HepG2 (cell line): Measurements from ENCODE around the gene E2F1. TPM values are rescaled to one million over a fixed set of nuclear protein-coding genes. Genes with fewer than 3 reads are reported as not detected.
A peak's percentile ranks its signal among the peaks of the same experiment; 100 is the strongest.

Source experiments
- ARNT ChIP-seq: fragments of 450-650 bp; IDR thresholded peaks from 2 replicates; pipeline ENCODE4 v1.6.1; 2017
- FOXO1 ChIP-seq: sonication (generic); formaldehyde crosslinking; IDR thresholded peaks from 2 replicates; pipeline ENCODE4 v1.4.0; 2020; ENCODE audit warnings: missing genetic modification reagents
- HDAC1 ChIP-seq: sonication (generic); formaldehyde crosslinking; IDR thresholded peaks from 2 replicates; pipeline ENCODE4 v1.5.1; 2020; ENCODE audit warnings: mild to moderate bottlenecking, missing genetic modification reagents
- KDM4B ChIP-seq: sonication (generic); formaldehyde crosslinking; IDR thresholded peaks from 2 replicates; pipeline ENCODE4 v1.4.0; 2020; ENCODE audit warnings: missing genetic modification reagents
- KLF15 ChIP-seq: sonication (generic); formaldehyde crosslinking; IDR thresholded peaks from 2 replicates; pipeline ENCODE4 v1.8.1; 2023; ENCODE audit warnings: borderline replicate concordance, mild to moderate bottlenecking, inconsistent platforms, missing genetic modification reagents, mixed read lengths
- MAF1 ChIP-seq: sonication (generic); formaldehyde crosslinking; IDR thresholded peaks from 2 replicates; pipeline ENCODE4 v1.5.0; 2020; ENCODE audit warnings: missing genetic modification reagents, borderline replicate concordance
- MTA1 ChIP-seq: sonication (generic); formaldehyde crosslinking; IDR thresholded peaks from 2 replicates; pipeline ENCODE4 v1.4.0; 2020; ENCODE audit warnings: missing genetic modification reagents, mild to moderate bottlenecking, borderline replicate concordance
- NFYB ChIP-seq: sonication (generic); formaldehyde crosslinking; IDR thresholded peaks from 2 replicates; pipeline ENCODE4 v1.4.0; 2020; ENCODE audit warnings: missing genetic modification reagents
- TGIF2 ChIP-seq: IDR thresholded peaks from 2 replicates; pipeline ENCODE4 v1.6.1; 2016; ENCODE audit warnings: control low read depth, missing compliant biosample characterization
- WIZ ChIP-seq: sonication (generic); formaldehyde crosslinking; IDR thresholded peaks from 2 replicates; pipeline ENCODE4 v1.5.1; 2020; ENCODE audit warnings: mild to moderate bottlenecking, missing genetic modification reagents
- ZFP36L1 ChIP-seq: sonication (generic); formaldehyde crosslinking; IDR thresholded peaks from 2 replicates; pipeline ENCODE4 v1.8.0; 2022; ENCODE audit warnings: mild to moderate bottlenecking, missing genetic modification reagents, moderate library complexity
- ZNF33A ChIP-seq: sonication (generic); formaldehyde crosslinking; IDR thresholded peaks from 2 replicates; pipeline ENCODE4 v1.5.1; 2020; ENCODE audit warnings: missing genetic modification reagents, mild to moderate bottlenecking, moderate library complexity, borderline replicate concordance
- ZNF570 ChIP-seq: sonication (generic); formaldehyde crosslinking; IDR thresholded peaks from 2 replicates; pipeline ENCODE4 v1.4.0; 2020; ENCODE audit warnings: mild to moderate bottlenecking, missing genetic modification reagents, borderline replicate concordance
- polyA plus RNA-seq, 8 experiments: library from polyadenylated mRNA; depleted of rRNA in 3 of 8; stranded (reverse) in 7 of 8; unstranded in 1 of 8; fragments of >200 nt; fragmentation: Illumina TruSeq in 4 of 8; extraction: Trizol in 4 of 8; gene quantifications; 2 replicates each; pipeline versions ENCODE4 v1.2.1 to v1.2.3, GENCODE V29; 2011 to 2016; ENCODE audit warnings: low read depth in 4 of 8, missing spikeins in 1 of 8, mixed read lengths in 1 of 8; ENCODE audit not compliant: insufficient read depth in 1 of 8
- total RNA-seq, 5 experiments: library from RNA; depleted of rRNA; stranded (reverse); fragments of >200 nt; fragmentation: Illumina TruSeq; extraction: Trizol; gene quantifications; 2 replicates each; pipeline ENCODE4 v1.2.3, GENCODE V29; 2016; ENCODE audit warnings: low read depth in 1 of 5
- TF ChIP-seq, protein P1 (sequence below): sonication (generic); formaldehyde crosslinking; IDR thresholded peaks from 2 replicates; pipeline ENCODE4 v1.5.1; 2020; ENCODE audit warnings: missing genetic modification reagents, mild to moderate bottlenecking, borderline replicate concordance
- TF ChIP-seq, protein P2 (sequence below): sonication (generic); formaldehyde crosslinking; IDR thresholded peaks from 2 replicates; pipeline ENCODE4 v1.4.0; 2020; ENCODE audit warnings: missing genetic modification reagents
- TF ChIP-seq, protein P3 (sequence below): IDR thresholded peaks from 2 replicates; pipeline ENCODE4 v1.6.1; 2016
- TF ChIP-seq, protein P4 (sequence below): sonication (generic); formaldehyde crosslinking; conservative IDR thresholded peaks from 2 replicates; pipeline ENCODE4 v1.8.0; 2022; ENCODE audit warnings: missing genetic modification reagents
- TF ChIP-seq, protein P5 (sequence below): sonication (generic); formaldehyde crosslinking; IDR thresholded peaks from 2 replicates; pipeline ENCODE4 v1.4.0; 2020; ENCODE audit warnings: missing genetic modification reagents
- TF ChIP-seq, protein P6 (sequence below): sonication (generic); formaldehyde crosslinking; IDR thresholded peaks from 2 replicates; pipeline ENCODE4 v1.8.0; 2022; ENCODE audit warnings: missing genetic modification reagents, low read depth, mild to moderate bottlenecking, borderline replicate concordance

Gene E2F1
- total and polyA plus RNA-seq, 2 of the 13 experiments (the other 11 are each of a cell fraction or from before 2014, with no cell fraction given) = 25.5 to 39.4 TPM

DNA sequence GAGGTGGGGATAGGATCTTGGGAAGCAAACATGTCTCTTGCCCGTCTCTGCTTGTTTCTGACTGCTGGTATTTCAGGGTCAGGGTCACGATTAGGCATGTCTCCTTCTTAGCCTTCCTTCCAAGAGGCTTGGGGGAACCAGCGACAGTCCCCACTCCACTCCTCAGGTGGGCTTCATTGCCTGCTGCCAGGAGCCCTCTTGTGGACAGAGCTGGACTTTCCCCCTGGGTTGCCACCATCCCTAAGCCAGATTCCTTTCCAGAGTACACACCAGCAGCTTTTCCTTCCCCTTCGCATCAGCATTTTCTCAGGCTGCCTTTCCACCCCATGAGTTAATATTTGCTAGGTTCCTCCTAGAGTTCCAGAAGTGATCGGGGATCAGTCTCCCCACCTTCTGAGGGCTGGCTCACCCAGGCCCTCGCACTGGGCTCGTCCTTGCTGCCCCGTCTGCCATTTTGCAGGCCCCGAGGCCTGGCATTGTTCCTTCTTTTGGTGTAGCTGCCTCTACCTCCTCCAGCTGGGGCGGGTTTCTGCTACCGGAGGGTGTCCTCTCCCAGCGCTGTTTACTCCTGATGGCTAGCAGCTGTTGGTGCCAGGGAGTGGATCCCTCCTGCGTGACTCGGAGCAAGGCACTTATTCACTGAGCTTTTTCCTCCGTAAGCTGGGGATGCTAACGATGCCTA lies 32.8 kb downstream of the E2F1 start (continued):
- TF ChIP-seq, protein P1, sequence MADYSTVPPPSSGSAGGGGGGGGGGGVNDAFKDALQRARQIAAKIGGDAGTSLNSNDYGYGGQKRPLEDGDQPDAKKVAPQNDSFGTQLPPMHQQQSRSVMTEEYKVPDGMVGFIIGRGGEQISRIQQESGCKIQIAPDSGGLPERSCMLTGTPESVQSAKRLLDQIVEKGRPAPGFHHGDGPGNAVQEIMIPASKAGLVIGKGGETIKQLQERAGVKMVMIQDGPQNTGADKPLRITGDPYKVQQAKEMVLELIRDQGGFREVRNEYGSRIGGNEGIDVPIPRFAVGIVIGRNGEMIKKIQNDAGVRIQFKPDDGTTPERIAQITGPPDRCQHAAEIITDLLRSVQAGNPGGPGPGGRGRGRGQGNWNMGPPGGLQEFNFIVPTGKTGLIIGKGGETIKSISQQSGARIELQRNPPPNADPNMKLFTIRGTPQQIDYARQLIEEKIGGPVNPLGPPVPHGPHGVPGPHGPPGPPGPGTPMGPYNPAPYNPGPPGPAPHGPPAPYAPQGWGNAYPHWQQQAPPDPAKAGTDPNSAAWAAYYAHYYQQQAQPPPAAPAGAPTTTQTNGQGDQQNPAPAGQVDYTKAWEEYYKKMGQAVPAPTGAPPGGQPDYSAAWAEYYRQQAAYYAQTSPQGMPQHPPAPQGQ (CRISPR knock-in tag) = 0 out of 2 replicates have a peak, but pooled peaks have one; percentile 27
- peak; percentile 0; the same call in 1 of the 2 replicates for TF ChIP-seq FOXO1 (CRISPR knock-in tag)
- no peak for TF ChIP-seq NFYB
- TF ChIP-seq ZNF570 (CRISPR knock-in tag) = no peak
- no peak for TF ChIP-seq HDAC1 (CRISPR knock-in tag)
- TF ChIP-seq, protein P2, sequence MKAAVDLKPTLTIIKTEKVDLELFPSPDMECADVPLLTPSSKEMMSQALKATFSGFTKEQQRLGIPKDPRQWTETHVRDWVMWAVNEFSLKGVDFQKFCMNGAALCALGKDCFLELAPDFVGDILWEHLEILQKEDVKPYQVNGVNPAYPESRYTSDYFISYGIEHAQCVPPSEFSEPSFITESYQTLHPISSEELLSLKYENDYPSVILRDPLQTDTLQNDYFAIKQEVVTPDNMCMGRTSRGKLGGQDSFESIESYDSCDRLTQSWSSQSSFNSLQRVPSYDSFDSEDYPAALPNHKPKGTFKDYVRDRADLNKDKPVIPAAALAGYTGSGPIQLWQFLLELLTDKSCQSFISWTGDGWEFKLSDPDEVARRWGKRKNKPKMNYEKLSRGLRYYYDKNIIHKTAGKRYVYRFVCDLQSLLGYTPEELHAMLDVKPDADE (CRISPR knock-in tag) = no peak
- no peak for TF ChIP-seq WIZ (CRISPR knock-in tag)
- TF ChIP-seq KLF15 (CRISPR knock-in tag) = peak; percentile 62; the same call in 1 of the 2 replicates
- TF ChIP-seq, protein P3, sequence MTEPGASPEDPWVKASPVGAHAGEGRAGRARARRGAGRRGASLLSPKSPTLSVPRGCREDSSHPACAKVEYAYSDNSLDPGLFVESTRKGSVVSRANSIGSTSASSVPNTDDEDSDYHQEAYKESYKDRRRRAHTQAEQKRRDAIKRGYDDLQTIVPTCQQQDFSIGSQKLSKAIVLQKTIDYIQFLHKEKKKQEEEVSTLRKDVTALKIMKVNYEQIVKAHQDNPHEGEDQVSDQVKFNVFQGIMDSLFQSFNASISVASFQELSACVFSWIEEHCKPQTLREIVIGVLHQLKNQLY = no peak
- TF ChIP-seq, protein P4, sequence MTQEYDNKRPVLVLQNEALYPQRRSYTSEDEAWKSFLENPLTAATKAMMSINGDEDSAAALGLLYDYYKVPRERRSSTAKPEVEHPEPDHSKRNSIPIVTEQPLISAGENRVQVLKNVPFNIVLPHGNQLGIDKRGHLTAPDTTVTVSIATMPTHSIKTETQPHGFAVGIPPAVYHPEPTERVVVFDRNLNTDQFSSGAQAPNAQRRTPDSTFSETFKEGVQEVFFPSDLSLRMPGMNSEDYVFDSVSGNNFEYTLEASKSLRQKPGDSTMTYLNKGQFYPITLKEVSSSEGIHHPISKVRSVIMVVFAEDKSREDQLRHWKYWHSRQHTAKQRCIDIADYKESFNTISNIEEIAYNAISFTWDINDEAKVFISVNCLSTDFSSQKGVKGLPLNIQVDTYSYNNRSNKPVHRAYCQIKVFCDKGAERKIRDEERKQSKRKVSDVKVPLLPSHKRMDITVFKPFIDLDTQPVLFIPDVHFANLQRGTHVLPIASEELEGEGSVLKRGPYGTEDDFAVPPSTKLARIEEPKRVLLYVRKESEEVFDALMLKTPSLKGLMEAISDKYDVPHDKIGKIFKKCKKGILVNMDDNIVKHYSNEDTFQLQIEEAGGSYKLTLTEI = no peak
- TF ChIP-seq ZFP36L1 (CRISPR knock-in tag) = no peak
- TF ChIP-seq, protein P5, sequence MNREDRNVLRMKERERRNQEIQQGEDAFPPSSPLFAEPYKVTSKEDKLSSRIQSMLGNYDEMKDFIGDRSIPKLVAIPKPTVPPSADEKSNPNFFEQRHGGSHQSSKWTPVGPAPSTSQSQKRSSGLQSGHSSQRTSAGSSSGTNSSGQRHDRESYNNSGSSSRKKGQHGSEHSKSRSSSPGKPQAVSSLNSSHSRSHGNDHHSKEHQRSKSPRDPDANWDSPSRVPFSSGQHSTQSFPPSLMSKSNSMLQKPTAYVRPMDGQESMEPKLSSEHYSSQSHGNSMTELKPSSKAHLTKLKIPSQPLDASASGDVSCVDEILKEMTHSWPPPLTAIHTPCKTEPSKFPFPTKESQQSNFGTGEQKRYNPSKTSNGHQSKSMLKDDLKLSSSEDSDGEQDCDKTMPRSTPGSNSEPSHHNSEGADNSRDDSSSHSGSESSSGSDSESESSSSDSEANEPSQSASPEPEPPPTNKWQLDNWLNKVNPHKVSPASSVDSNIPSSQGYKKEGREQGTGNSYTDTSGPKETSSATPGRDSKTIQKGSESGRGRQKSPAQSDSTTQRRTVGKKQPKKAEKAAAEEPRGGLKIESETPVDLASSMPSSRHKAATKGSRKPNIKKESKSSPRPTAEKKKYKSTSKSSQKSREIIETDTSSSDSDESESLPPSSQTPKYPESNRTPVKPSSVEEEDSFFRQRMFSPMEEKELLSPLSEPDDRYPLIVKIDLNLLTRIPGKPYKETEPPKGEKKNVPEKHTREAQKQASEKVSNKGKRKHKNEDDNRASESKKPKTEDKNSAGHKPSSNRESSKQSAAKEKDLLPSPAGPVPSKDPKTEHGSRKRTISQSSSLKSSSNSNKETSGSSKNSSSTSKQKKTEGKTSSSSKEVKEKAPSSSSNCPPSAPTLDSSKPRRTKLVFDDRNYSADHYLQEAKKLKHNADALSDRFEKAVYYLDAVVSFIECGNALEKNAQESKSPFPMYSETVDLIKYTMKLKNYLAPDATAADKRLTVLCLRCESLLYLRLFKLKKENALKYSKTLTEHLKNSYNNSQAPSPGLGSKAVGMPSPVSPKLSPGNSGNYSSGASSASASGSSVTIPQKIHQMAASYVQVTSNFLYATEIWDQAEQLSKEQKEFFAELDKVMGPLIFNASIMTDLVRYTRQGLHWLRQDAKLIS (CRISPR knock-in tag) = peak; percentile 75; the same call in 1 of the 2 replicates
- peak; percentile 95 for TF ChIP-seq KDM4B (CRISPR knock-in tag)
- no peak for TF ChIP-seq ZNF33A
- TF ChIP-seq, protein P6, sequence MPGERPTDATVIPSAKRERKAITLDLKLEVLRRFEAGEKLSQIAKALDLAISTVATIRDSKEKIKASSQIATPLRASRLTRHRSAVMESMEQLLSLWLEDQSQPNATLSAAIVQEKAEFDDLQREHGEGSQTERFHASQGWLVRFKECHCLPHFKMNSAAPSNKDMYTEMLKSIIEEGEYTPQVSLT (CRISPR knock-in tag) = no peak
- TF ChIP-seq TGIF2 = 0 out of 2 replicates have a peak, but pooled peaks have one; percentile 60
- no peak for TF ChIP-seq MTA1 (CRISPR knock-in tag)
- TF ChIP-seq MAF1 (CRISPR knock-in tag) = no peak
- no peak for TF ChIP-seq ARNT
